NCI-H1092 (cell line): ENCODE measurements around the gene ZNF224.
"Not testable (repeated sequence)": the region's sequence is repeated elsewhere in the genome, so short reads cannot be mapped to it uniquely, and the experiment has no call there.

ENCODE experiments used
- DNase-seq: peaks from one replicate; lab custom pipeline; 2025; lab: John Stamatoyannopoulos, UW

Gene ZNF224

GRCh38 chr19:44093931-44094765, at the start of gene ZNF224:
ZNF224 (plus strand) TSS chr19:44094361; CDS start chr19:44097874, 3,513 bp downstream.
- peak; percentile 85 for DNase-seq

GRCh38 chr19:44050740-44051649, 43.2 kb upstream of the ZNF224 start:
- DNase-seq, result no peak

- peak; percentile 90 for DNase-seq
These were observed 42.3 kb upstream of the ZNF224 start, which contains the start of gene ZNF223 for GRCh38 chr19:44051650-44052402. ZNF223 (plus strand) TSS chr19:44052036; CDS start chr19:44055177, 3,141 bp downstream.

- DNase-seq, result no peak
These were observed 38.3 kb upstream of the ZNF224 start for GRCh38 chr19:44055870-44056269.

GRCh38 chr19:44059229-44059628, 34.9 kb upstream of the ZNF224 start:
- no peak for DNase-seq

GRCh38 chr19:44061038-44061437, 33.1 kb upstream of the ZNF224 start:
- DNase-seq, result no peak

GRCh38 chr19:44066305-44066704, 27.9 kb upstream of the ZNF224 start:
- DNase-seq, result no peak

- DNase-seq, result no peak
These were observed 24.7 kb upstream of the ZNF224 start for GRCh38 chr19:44069415-44069814.

GRCh38 chr19:44071824-44072542, 22.2 kb upstream of the ZNF224 start, which contains the start of gene ZNF284:
ZNF284 (plus strand) TSS chr19:44072159; CDS start chr19:44076390, 4,231 bp downstream.
- peak; percentile 33 for DNase-seq

- no peak for DNase-seq
These were observed 21.4 kb upstream of the ZNF224 start for GRCh38 chr19:44072543-44073401.

- DNase-seq, result no peak
These were observed 17.8 kb upstream of the ZNF224 start for GRCh38 chr19:44076325-44076724.

GRCh38 chr19:44092108-44092507, 2.1 kb upstream of the ZNF224 start:
- DNase-seq, result no peak

GRCh38 chr19:44107751-44108150, 13.6 kb downstream of the ZNF224 start:
- no peak for DNase-seq

GRCh38 chr19:44109458-44109857, 15.3 kb downstream of the ZNF224 start:
- DNase-seq, result no peak

- DNase-seq, result no peak
These were observed 17.8 kb downstream of the ZNF224 start for GRCh38 chr19:44111910-44112463.

GRCh38 chr19:44112802-44113137, 18.6 kb downstream of the ZNF224 start:
- DNase-seq, result no peak

- peak; percentile 93 for DNase-seq
These were observed 19.1 kb downstream of the ZNF224 start, which contains the start of gene ZNF225 for GRCh38 chr19:44113138-44113783. ZNF225 (plus strand) TSS chr19:44113399; CDS start chr19:44115828, 2,429 bp downstream.

GRCh38 chr19:44113784-44114390, 19.7 kb downstream of the ZNF224 start:
- DNase-seq, result no peak

- not testable (repeated sequence) for DNase-seq
These were observed 27.0 kb downstream of the ZNF224 start for GRCh38 chr19:44121162-44121561.
